Esophagus muscularis mucosa (tissue), 4 donors: Measurements from ENCODE around the gene SLC9A5.

Experiments
- EP300 ChIP-seq: sonication (generic); formaldehyde crosslinking; IDR thresholded peaks from one replicate; pipeline ENCODE4 v1.6.1; 2017; ENCODE audit warnings: antibody characterized with exemption
- POLR2AphosphoS5 ChIP-seq, 2 donors: sonication (generic); formaldehyde crosslinking; IDR thresholded peaks; one replicate each; pipeline ENCODE4 v1.6.1; 2017; ENCODE audit warnings: antibody characterized with exemption in 2 of 2
- TF ChIP-seq, protein P1 (sequence below), 3 experiments: fragments of 200-600 bp in 2 of 3; fragments of 450-650 bp in 1 of 3; sonication (generic) in 2 of 3; IDR thresholded peaks; one replicate each; pipeline ENCODE4 v1.5.1; 2017 to 2019; ENCODE audit warnings: antibody characterized with exemption in 3 of 3, mild to moderate bottlenecking in 2 of 3, moderate library complexity in 1 of 3

DNA sequence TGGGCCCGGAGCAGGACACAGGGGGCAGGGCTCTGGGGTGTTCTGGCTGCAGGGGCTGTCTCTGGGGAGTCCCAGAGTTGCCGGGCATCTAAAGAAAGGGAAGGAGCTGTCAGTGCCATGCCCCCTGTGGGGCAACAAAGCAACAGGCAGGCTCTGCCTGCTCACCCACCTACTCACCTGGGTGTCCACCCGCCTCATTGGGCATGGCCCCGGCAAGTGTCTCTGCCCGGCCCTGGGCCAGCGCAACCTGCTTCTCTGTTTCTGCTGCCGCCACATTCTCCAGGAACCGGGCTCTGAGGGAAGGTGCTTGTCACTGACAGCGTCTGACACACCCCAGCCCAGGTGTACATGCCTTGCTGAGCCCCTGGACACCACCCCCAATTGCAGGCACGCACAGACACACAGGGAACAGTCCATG, 14.6 kb upstream of the SLC9A5 start:
- TF ChIP-seq, protein P1, sequence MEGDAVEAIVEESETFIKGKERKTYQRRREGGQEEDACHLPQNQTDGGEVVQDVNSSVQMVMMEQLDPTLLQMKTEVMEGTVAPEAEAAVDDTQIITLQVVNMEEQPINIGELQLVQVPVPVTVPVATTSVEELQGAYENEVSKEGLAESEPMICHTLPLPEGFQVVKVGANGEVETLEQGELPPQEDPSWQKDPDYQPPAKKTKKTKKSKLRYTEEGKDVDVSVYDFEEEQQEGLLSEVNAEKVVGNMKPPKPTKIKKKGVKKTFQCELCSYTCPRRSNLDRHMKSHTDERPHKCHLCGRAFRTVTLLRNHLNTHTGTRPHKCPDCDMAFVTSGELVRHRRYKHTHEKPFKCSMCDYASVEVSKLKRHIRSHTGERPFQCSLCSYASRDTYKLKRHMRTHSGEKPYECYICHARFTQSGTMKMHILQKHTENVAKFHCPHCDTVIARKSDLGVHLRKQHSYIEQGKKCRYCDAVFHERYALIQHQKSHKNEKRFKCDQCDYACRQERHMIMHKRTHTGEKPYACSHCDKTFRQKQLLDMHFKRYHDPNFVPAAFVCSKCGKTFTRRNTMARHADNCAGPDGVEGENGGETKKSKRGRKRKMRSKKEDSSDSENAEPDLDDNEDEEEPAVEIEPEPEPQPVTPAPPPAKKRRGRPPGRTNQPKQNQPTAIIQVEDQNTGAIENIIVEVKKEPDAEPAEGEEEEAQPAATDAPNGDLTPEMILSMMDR (IDR thresholded peaks at IDR 0.05): no peak
- TF ChIP-seq EP300: no peak
- no peak for TF ChIP-seq POLR2AphosphoS5 (IDR thresholded peaks at IDR 0.05)
